ENCODE measurements around the gene RARS2. TPM values are rescaled to one million over a fixed set of nuclear protein-coding genes. Genes with fewer than 3 reads are reported as not detected.

The RARS2 gene
- polyA plus RNA-seq, 2 of the 4 experiments (the other 2 are of a cell fraction), result 14.6 to 23.7 TPM

GRCh38 chr6:87572021-87572420 lies 17.8 kb downstream of the RARS2 start:
- no peak for ATAC-seq
- Histone ChIP-seq H3K4me1 (peaks cover 42% of the 10 kb centered on the region), H3K9me3 (no peaks in the 10 kb centered on the region), H3K27ac (peak overlapping the region in 1 of 2 experiments; percentile 26; a peak in 1 of 6 replicates), H3K4me2 (peak overlapping the region; percentile 51), H3K4me3 (no peak overlapping the region)
- no peak for TF ChIP-seq RARB (CRISPR knock-in tag; IDR thresholded peaks at IDR 0.05)
- TF ChIP-seq EHMT2 (IDR thresholded peaks at IDR 0.05; ENCODE audit: low read depth), result no peak
- TF ChIP-seq NR3C1 (IDR thresholded peaks at IDR 0.05), result no peak
- no peak for TF ChIP-seq KDM5A (IDR thresholded peaks at IDR 0.05)
- TF ChIP-seq POLR2A (IDR thresholded peaks at IDR 0.05; ENCODE audit: low read length), result no peak
- TF ChIP-seq, protein P1, sequence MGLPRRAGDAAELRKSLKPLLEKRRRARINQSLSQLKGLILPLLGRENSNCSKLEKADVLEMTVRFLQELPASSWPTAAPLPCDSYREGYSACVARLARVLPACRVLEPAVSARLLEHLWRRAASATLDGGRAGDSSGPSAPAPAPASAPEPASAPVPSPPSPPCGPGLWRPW (IDR thresholded peaks at IDR 0.05), result no peak
- TF ChIP-seq, protein P2, sequence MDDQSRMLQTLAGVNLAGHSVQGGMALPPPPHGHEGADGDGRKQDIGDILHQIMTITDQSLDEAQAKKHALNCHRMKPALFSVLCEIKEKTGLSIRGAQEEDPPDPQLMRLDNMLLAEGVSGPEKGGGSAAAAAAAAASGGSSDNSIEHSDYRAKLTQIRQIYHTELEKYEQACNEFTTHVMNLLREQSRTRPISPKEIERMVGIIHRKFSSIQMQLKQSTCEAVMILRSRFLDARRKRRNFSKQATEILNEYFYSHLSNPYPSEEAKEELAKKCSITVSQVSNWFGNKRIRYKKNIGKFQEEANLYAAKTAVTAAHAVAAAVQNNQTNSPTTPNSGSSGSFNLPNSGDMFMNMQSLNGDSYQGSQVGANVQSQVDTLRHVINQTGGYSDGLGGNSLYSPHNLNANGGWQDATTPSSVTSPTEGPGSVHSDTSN (IDR thresholded peaks at IDR 0.05), result no peak
- TF ChIP-seq JUNB (IDR thresholded peaks at IDR 0.05), result no peak
- no peak for TF ChIP-seq RCOR1 (IDR thresholded peaks at IDR 0.05; ENCODE audit: low read depth, low read length)
- TF ChIP-seq EP300 (IDR thresholded peaks at IDR 0.05), result no peak
- TF ChIP-seq BHLHE40 (IDR thresholded peaks at IDR 0.05; ENCODE audit: low read depth, low read length), result no peak
- no peak for TF ChIP-seq TFCP2L1 (CRISPR knock-in tag; IDR thresholded peaks at IDR 0.05)
- TF ChIP-seq FOSB (CRISPR knock-in tag; IDR thresholded peaks at IDR 0.05), result no peak
- TF ChIP-seq PHF8 (IDR thresholded peaks at IDR 0.05; ENCODE audit: borderline replicate concordance, low read depth), result no peak
- no peak for TF ChIP-seq HEYL (CRISPR knock-in tag; IDR thresholded peaks at IDR 0.05)
- TF ChIP-seq JUN (IDR thresholded peaks at IDR 0.05), result no peak
- no peak for TF ChIP-seq MAZ (IDR thresholded peaks at IDR 0.05; ENCODE audit: borderline replicate concordance, low read depth, low read length)
- 31% methylated on average over 4 of the region's 4 CpGs for WGBS (ENCODE audit: missing lambda C conversion rate)
- ChIA-PET POLR2A (interaction anchor here (0.9 kb wide), 1 partner anchor 17 kb away, joined by 3 read pairs; the partner anchor contains the start of genes ORC3 and RARS2), CTCF (no interaction called here)
- DNase-seq (ENCODE audit: low read depth in 1 of 2, low spot score in 1 of 2), result no peak
- no peak for FAIRE-seq

GRCh38 chr6:87561017-87561416 lies 28.8 kb downstream of the RARS2 start:
- H3K27ac ChIP-seq, result no peak overlapping the region
- TF ChIP-seq NR3C1 (IDR thresholded peaks at IDR 0.05) (no peak), NPAS2 (CRISPR knock-in tag; IDR thresholded peaks at IDR 0.05; ENCODE audit: borderline replicate concordance) (no peak), FOXS1 (CRISPR knock-in tag; IDR thresholded peaks at IDR 0.05) (no peak), POLR2AphosphoS2 (conservative IDR thresholded peaks at IDR 0.05; ENCODE audit: low read length) (no peak), ZSCAN20 (CRISPR knock-in tag; IDR thresholded peaks at IDR 0.05) (no peak), EP300 (IDR thresholded peaks at IDR 0.05) (no peak), RAD21 (conservative IDR thresholded peaks at IDR 0.05 in 1 of 2, IDR thresholded peaks at IDR 0.05 in 1 of 2) (no peak), CBX2 (IDR thresholded peaks at IDR 0.05; ENCODE audit: borderline replicate concordance, low read depth) (no peak), RCOR1 (IDR thresholded peaks at IDR 0.05; ENCODE audit: low read depth, low read length) (no peak), E2F6 (IDR thresholded peaks at IDR 0.05; ENCODE audit: borderline replicate concordance, low read depth) (no peak), MAZ (IDR thresholded peaks at IDR 0.05; ENCODE audit: borderline replicate concordance, low read depth, low read length) (no peak), EHF (CRISPR knock-in tag; IDR thresholded peaks at IDR 0.05) (no peak), HOXA7 (CRISPR knock-in tag; IDR thresholded peaks at IDR 0.05) (no peak), RFX5 (IDR thresholded peaks at IDR 0.05) (no peak), ZC3H11A (IDR thresholded peaks at IDR 0.05) (no peak)
- FAIRE-seq (no peak), DNase-seq (ENCODE audit: low read depth in 1 of 2, low spot score in 1 of 2) (no peak), ATAC-seq (no peak)
- no peak overlapping the region for H3K4me2 ChIP-seq
- ChIA-PET CTCF (no interaction called here), POLR2A (no interaction called here)
- H3K9me3 ChIP-seq, result no peaks in the 10 kb centered on the region
- H3K4me3 ChIP-seq, result no peak overlapping the region
- 80% methylated on average over 1 of the region's 1 CpG for WGBS (ENCODE audit: missing lambda C conversion rate)
- H3K4me1 ChIP-seq, result no peaks in the 10 kb centered on the region

Measured in A549 (cell line).